GM12878 (cell line): Measurements from ENCODE around the gene CCRL2.

Experiments
- BCL11A ChIP-seq: IDR thresholded peaks from 2 replicates; pipeline ENCODE4 v1.6.1; 2011; ENCODE audit warnings: low read depth, low read length
- BCLAF1 ChIP-seq: fragments of 450-650 bp; IDR thresholded peaks from 2 replicates; pipeline ENCODE4 v1.6.1; 2017; ENCODE audit warnings: antibody characterized with exemption, mild to moderate bottlenecking, moderate library complexity
- BRCA1 ChIP-seq: IDR thresholded peaks from 2 replicates; pipeline ENCODE4 v1.6.1; 2011; ENCODE audit warnings: low read depth, low read length, improper control_type of control experiment
- MLLT1 ChIP-seq: fragments of 450-650 bp; IDR thresholded peaks from 2 replicates; pipeline ENCODE4 v1.6.1; 2016; ENCODE audit warnings: mild to moderate bottlenecking
- MXI1 ChIP-seq: fragments of 150-350 bp; IDR thresholded peaks from 2 replicates; pipeline ENCODE4 v1.6.1; 2011; ENCODE audit warnings: low read depth, mild to moderate bottlenecking, inconsistent platforms, low read length, improper control_type of control experiment
- POLR2A ChIP-seq: IDR thresholded peaks from 2 replicates; pipeline ENCODE4 v1.6.1; 2011; ENCODE audit warnings: low read depth, mild to moderate bottlenecking, low read length
- RCOR1 ChIP-seq: conservative IDR thresholded peaks from 2 replicates; pipeline ENCODE4 v1.6.1; 2012; ENCODE audit warnings: low read depth, low read length, improper control_type of control experiment
- SMARCA5 ChIP-seq: fragments of 450-650 bp; IDR thresholded peaks from 2 replicates; pipeline ENCODE4 v1.6.1; 2017; ENCODE audit warnings: mild to moderate bottlenecking
- TCF7 ChIP-seq: IDR thresholded peaks from 2 replicates; pipeline ENCODE4 v1.6.1; 2014; ENCODE audit warnings: antibody characterized with exemption, borderline replicate concordance
- YY1 ChIP-seq: IDR thresholded peaks from 2 replicates; pipeline ENCODE4 v1.6.1; 2011; ENCODE audit warnings: low read depth, mild to moderate bottlenecking, low read length
- TF ChIP-seq, protein P1 (sequence below), 3 experiments: IDR thresholded peaks in 2 of 3; conservative IDR thresholded peaks in 1 of 3; 2 replicates each; pipeline ENCODE4 v1.5.1; 2011; ENCODE audit warnings: low read depth in 3 of 3, low read length in 3 of 3, mild to moderate bottlenecking in 3 of 3, control low read depth in 2 of 3, moderate library complexity in 2 of 3, inconsistent platforms in 1 of 3, mixed read lengths in 1 of 3; ENCODE audit not compliant: control insufficient read depth in 2 of 3, insufficient read depth in 1 of 3; ENCODE audit errors: extremely low read depth in 1 of 3

- TF ChIP-seq RCOR1 (no peak), POLR2A (no peak), BCLAF1 (no peak), TCF7 (no peak), SMARCA5 (no peak), MLLT1 (no peak), BRCA1 (no peak), YY1 (no peak), MXI1 (no peak), BCL11A (no peak)
- TF ChIP-seq, protein P1, sequence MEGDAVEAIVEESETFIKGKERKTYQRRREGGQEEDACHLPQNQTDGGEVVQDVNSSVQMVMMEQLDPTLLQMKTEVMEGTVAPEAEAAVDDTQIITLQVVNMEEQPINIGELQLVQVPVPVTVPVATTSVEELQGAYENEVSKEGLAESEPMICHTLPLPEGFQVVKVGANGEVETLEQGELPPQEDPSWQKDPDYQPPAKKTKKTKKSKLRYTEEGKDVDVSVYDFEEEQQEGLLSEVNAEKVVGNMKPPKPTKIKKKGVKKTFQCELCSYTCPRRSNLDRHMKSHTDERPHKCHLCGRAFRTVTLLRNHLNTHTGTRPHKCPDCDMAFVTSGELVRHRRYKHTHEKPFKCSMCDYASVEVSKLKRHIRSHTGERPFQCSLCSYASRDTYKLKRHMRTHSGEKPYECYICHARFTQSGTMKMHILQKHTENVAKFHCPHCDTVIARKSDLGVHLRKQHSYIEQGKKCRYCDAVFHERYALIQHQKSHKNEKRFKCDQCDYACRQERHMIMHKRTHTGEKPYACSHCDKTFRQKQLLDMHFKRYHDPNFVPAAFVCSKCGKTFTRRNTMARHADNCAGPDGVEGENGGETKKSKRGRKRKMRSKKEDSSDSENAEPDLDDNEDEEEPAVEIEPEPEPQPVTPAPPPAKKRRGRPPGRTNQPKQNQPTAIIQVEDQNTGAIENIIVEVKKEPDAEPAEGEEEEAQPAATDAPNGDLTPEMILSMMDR (IDR thresholded peaks at IDR 0.05 in 2 of 3, conservative IDR thresholded peaks at IDR 0.05 in 1 of 3; ENCODE audit: control insufficient read depth in 2 of 3, extremely low read depth in 1 of 3, insufficient read depth in 1 of 3, low read depth in 3 of 3, low read length in 3 of 3): no peak
Observed at GRCh38 chr3:46365737-46366524, 41.1 kb upstream of the CCRL2 start.
